Neural crest cell (in vitro differentiated cells): ENCODE data around the gene MACROH2A2. TPM values are rescaled to one million over a fixed set of nuclear protein-coding genes. Genes with fewer than 3 reads are reported as not detected.

Experiments
- DNase-seq: peaks from one replicate; pipeline ENCODE4 v3.0.0; 2021; ENCODE audit warnings: low read depth, mixed read lengths, low spot score
- H3K27ac Mint-ChIP-seq: one replicate; pipeline ENCODE4 v1.8.0; 2021; ENCODE audit warnings: mild to moderate bottlenecking, mixed read lengths; ENCODE audit not compliant: unreplicated experiment
- H3K27me3 Mint-ChIP-seq: 2 replicates; pipeline ENCODE4 v1.8.0; 2021; ENCODE audit warnings: low read depth, mild to moderate bottlenecking, mixed read lengths
- H3K36me3 Mint-ChIP-seq: 2 replicates; pipeline ENCODE4 v1.8.0; 2021; ENCODE audit warnings: low read depth, mild to moderate bottlenecking, mixed read lengths
- H3K4me1 Mint-ChIP-seq: 2 replicates; pipeline ENCODE4 v1.8.0; 2021; ENCODE audit warnings: mixed read lengths
- H3K4me3 Mint-ChIP-seq: one replicate; pipeline ENCODE4 v1.8.0; 2021; ENCODE audit warnings: mild to moderate bottlenecking, mixed read lengths
- H3K9me3 Mint-ChIP-seq: 2 replicates; pipeline ENCODE4 v1.8.0; 2021; ENCODE audit warnings: mixed read lengths
- total RNA-seq: library from RNA; stranded (reverse); gene quantifications from 2 replicates; pipeline ENCODE4 v1.2.1, GENCODE V29; 2021
- TF ChIP-seq, protein P1 (sequence below): fragments of 200-600 bp; sonication (generic); conservative IDR thresholded peaks from 2 replicates; pipeline ENCODE4 v1.5.0; 2021; ENCODE audit warnings: antibody characterized with exemption, mild to moderate bottlenecking

The MACROH2A2 gene
- total RNA-seq, 1 donor from 2014 or later: 149 TPM

DNA sequence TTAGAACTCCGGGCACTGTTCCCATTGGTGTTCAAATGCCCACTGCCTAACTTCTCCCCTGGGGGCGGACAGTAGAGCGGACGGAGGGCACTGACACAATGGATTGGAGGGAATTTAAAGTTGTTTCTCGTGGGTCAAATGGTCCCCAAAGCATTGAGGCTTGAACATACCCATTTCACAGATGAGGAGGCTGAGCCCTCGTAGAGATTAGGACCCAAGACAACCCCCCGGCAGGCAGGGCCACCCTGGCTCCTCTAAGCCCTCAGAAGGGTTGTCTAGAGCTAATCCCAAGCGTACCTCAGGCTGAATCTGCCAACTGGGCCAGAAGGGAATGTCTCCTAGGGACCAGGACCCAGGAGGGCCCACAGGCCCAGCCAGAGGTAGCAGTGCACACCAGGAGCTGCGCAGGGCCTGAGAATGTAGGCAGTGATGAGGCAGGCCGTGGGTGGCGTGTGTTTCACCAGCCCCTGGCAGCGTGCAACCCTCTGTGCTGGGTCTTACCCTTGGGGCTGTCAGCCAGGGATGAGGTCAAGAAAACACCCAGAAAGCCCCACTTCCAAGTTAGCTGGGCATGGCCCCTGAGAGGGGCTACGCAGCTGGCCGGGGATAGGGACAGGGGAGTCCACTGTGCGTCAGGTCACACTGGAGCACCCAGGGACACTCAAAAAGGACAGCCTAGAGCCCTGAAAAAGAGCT, 74.2 kb downstream of the MACROH2A2 start:
- H3K27ac Mint-ChIP-seq: no peak overlapping the region
- TF ChIP-seq, protein P1, sequence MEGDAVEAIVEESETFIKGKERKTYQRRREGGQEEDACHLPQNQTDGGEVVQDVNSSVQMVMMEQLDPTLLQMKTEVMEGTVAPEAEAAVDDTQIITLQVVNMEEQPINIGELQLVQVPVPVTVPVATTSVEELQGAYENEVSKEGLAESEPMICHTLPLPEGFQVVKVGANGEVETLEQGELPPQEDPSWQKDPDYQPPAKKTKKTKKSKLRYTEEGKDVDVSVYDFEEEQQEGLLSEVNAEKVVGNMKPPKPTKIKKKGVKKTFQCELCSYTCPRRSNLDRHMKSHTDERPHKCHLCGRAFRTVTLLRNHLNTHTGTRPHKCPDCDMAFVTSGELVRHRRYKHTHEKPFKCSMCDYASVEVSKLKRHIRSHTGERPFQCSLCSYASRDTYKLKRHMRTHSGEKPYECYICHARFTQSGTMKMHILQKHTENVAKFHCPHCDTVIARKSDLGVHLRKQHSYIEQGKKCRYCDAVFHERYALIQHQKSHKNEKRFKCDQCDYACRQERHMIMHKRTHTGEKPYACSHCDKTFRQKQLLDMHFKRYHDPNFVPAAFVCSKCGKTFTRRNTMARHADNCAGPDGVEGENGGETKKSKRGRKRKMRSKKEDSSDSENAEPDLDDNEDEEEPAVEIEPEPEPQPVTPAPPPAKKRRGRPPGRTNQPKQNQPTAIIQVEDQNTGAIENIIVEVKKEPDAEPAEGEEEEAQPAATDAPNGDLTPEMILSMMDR: no peak
- no peak for DNase-seq
- H3K9me3 Mint-ChIP-seq: no peaks in the 10 kb centered on the region
- no peaks in the 10 kb centered on the region for H3K4me1 Mint-ChIP-seq
- H3K4me3 Mint-ChIP-seq: no peak overlapping the region
- H3K36me3 Mint-ChIP-seq: no peaks in the 10 kb centered on the region
- peaks cover 16% of the 10 kb centered on the region for H3K27me3 Mint-ChIP-seq

DNA sequence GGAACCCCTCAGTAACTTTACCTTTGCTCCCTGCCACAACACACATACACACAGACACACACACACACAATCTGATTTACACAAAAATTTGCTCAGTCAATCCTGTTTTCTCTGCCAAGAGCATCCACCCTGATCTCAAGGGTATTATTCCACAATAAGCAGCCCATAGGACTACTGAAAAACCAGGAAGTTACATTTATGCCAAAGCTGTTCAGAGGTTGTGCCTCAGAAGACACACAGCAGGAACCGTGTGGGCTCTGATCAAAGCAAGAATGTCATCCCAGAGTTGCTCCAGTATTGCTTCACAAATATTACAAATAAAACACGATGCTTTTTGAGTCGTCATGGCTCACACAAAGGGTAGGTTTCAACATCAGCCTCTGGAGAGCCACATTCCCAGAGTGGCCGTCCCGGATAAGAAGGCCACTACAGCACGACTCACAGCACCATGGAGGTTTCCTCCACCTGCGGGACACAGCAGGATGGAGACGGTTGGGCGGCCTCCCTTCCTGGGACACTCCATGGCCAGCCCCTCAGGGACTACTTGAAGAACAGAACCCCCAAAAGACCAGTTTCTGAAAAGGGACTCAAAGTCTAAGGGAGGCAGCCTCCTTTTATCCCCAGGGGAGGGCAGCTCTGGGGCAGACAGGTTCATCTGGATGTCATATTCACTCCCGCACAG, 78.4 kb downstream of the MACROH2A2 start:
- Mint-ChIP-seq H3K9me3 (no peaks in the 10 kb centered on the region), H3K27ac (no peak overlapping the region), H3K27me3 (peaks cover 44% of the 10 kb centered on the region), H3K4me3 (peak overlapping the region; percentile 20), H3K36me3 (no peaks in the 10 kb centered on the region), H3K4me1 (peaks cover 11% of the 10 kb centered on the region)
- TF ChIP-seq, protein P1: no peak
- DNase-seq: no peak

DNA sequence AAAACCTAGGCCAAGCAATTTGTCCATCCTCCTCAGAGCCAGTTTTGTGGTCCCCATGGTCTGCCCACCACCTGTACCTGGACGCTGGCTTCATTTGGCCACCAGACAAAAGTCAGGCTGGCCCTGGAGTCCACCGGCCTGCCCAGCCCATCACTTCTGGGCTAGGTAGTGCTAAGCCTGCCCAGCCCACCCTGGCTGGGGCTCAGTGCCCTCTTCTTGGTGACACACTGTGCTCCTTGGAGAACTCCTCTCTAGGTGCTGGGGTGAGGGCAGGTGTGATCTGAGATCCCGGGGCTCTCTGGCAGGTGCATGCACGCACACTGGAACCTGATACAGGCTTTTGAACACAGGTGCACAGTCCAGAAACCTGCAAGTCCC, 78.9 kb downstream of the MACROH2A2 start:
- peaks cover 44% of the 10 kb centered on the region for H3K27me3 Mint-ChIP-seq
- H3K4me3 Mint-ChIP-seq: no peak overlapping the region
- no peak overlapping the region for H3K27ac Mint-ChIP-seq
- H3K4me1 Mint-ChIP-seq: peaks cover 11% of the 10 kb centered on the region
- TF ChIP-seq, protein P1: no peak
- H3K9me3 Mint-ChIP-seq: no peaks in the 10 kb centered on the region
- DNase-seq: no peak
- H3K36me3 Mint-ChIP-seq: no peaks in the 10 kb centered on the region

DNA sequence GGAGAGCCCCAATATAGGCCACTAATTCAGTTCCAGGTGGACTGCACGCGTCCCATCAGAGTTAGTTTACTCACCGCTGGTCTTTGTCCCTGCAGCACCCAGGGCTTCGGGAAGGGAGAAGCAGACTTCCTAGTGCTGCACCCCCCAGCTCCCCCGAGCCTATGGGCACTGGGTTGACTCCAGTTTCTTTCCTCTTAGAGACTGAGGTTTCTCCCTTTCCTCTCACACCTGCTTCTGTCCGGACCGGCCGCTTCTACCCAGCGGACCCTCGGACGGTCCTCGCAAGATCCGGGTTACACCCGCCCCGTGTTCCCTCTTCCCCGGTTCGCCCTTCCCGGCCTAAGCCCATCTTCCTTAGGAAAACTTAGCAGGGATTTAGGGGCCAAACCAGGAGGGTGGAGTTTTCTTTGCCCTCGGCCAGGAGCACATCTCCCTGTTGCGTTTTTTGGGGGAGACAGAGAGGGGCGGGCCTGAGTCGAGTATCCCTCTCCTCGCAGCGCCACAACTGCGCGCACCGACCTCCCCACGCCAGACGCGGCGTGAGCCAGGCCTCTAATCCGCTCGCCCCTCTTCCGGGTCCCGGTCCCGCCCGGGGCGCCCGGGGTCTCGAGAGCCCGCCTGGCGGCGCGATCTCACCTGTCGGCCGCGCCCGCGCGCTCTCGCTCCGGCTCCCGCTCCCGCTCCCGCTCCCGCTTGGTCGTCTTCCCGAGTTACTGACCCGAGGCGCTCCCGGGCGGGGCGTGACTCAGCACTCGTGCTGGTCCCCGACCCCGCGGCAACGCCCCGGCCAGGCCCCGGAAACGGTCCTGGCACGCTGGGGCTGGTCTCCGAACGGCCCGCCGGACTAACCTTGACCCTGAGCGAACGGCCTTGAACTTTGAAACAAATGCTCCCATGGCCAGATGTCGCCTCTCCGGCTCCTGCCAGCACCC, 79.7 kb downstream of the MACROH2A2 start, which contains the start of gene AIFM2:
TSS of gene AIFM2 (minus strand) at position 728 of the 932 bp plus-strand sequence. CDS start 8,741 bp downstream, outside the sequence.
- Mint-ChIP-seq H3K9me3 (no peaks in the 10 kb centered on the region), H3K27ac (peak within 1 kb of the TSS; percentile 50)
- DNase-seq: peak; percentile 29

DNA sequence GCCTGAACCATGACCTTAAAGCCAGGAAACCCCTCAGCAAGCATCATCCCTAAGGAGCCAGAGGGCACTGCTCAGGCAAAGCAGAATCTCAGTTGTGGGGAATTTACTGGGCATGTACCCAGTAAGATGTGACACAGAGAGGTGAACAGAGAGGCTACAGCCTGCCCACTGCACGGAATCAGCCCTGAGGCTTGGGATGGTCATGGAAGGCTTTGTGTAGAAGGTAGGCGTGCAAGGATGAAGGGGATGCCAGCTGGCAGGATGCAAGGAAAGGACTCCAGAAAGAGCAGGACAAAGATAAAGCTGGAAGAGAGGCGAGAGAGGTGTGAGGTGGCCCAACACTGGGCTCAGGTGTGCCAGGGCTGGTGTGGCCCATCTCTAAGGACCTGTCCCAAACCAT, 82.4 kb downstream of the MACROH2A2 start:
- no peaks in the 10 kb centered on the region for H3K9me3 Mint-ChIP-seq
- no peak for DNase-seq
- no peaks in the 10 kb centered on the region for H3K36me3 Mint-ChIP-seq
- TF ChIP-seq, protein P1: no peak
- H3K4me3 Mint-ChIP-seq: no peak overlapping the region
- peaks cover 47% of the 10 kb centered on the region for H3K27me3 Mint-ChIP-seq
- H3K4me1 Mint-ChIP-seq: peaks cover 11% of the 10 kb centered on the region
- no peak overlapping the region for H3K27ac Mint-ChIP-seq

More for the DNA sequence above, 79.7 kb downstream of the MACROH2A2 start, which contains the start of gene AIFM2:
- peak within 1 kb of the TSS; percentile 71 for H3K4me3 Mint-ChIP-seq
- peaks cover 11% of the 10 kb centered on the region for H3K4me1 Mint-ChIP-seq
- peaks cover 47% of the 10 kb centered on the region for H3K27me3 Mint-ChIP-seq
- H3K36me3 Mint-ChIP-seq: no peaks in the 10 kb centered on the region
- TF ChIP-seq, protein P1: peak; percentile 29
